Spinal cord (tissue), 10 donors: ENCODE data around the gene RNF44. TPM values are rescaled to one million over a fixed set of nuclear protein-coding genes. Genes with fewer than 3 reads are reported as not detected.
"Not testable (repeated sequence)": the region's sequence is repeated elsewhere in the genome, so short reads cannot be mapped to it uniquely, and the experiment has no call there.

Experiments used
- DNase-seq, 6 donors: peaks; one replicate each; pipeline versions ENCODE4 v3.0.0 to v3.0.0-alpha.2; 2013 to 2015; ENCODE audit warnings: low spot score in 6 of 6, low read depth in 4 of 6
- H3K27ac ChIP-seq: one replicate; pipeline ENCODE4 v1.5.1; 2013; ENCODE audit warnings: low read depth, low read length, control low read depth
- H3K27me3 ChIP-seq: one replicate; pipeline ENCODE4 v1.6.1; 2013; ENCODE audit warnings: low read length; ENCODE audit not compliant: control insufficient read depth, insufficient read depth
- H3K36me3 ChIP-seq: one replicate; pipeline ENCODE4 v1.6.1; 2013; ENCODE audit warnings: low read length; ENCODE audit not compliant: control insufficient read depth, insufficient read depth
- H3K4me1 ChIP-seq: one replicate; pipeline ENCODE4 v1.6.1; 2013; ENCODE audit warnings: low read length; ENCODE audit not compliant: control insufficient read depth, insufficient read depth
- H3K4me3 ChIP-seq: one replicate; pipeline ENCODE4 v1.5.1; 2013; ENCODE audit warnings: low read depth, low read length, control low read depth
- H3K9me3 ChIP-seq: one replicate; pipeline ENCODE4 v1.6.1; 2013; ENCODE audit warnings: low read length; ENCODE audit not compliant: control insufficient read depth, insufficient read depth
- WGBS: methylation state at CpG from one replicate; pipeline ENCODE4 v1.1.5; 2013; ENCODE audit warnings: missing lambda C conversion rate; ENCODE audit not compliant: insufficient coverage; 5-methylcytosine and 5-hydroxymethylcytosine counted together
- polyA plus RNA-seq, 2 donors: library from polyadenylated mRNA; unstranded; fragments of 120-200 nt; gene quantifications; one replicate each; pipeline ENCODE4 v1.2.1, GENCODE V29; 2013; ENCODE audit not compliant: insufficient read length in 2 of 2
- total RNA-seq, 2 donors: library from RNA; depleted of rRNA in 1 of 2; stranded (reverse); fragments of 120-200 nt in 1 of 2; fragments of >200 nt in 1 of 2; gene quantifications; one replicate each; pipeline versions ENCODE4 v1.2.3 to v1.2.4, GENCODE V29; 2013 to 2014
- donor health status: healthy.

The RNF44 gene
- total and polyA plus RNA-seq, 4 donors, result 8.1 to 74.9 (median 41.1) TPM

DNA sequence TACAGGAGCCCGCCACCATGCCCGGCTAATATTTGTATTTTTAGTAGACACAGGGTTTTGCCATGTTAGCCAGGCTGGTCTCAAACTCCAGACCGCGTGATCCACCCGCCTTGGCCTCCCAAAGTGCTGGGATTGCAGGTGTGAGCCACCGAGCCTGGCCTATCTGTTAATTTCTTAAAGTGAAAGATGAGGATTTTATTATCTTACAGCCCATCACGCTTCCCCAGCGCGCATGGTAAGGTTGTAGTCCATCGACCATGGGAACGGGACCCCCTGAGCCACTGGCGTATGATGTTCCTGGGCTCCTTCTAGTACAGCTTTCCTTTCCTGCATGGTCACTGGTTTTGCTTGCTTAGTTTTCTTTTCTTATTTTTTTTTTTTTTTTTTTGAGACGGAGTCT, 20.6 kb upstream of the RNF44 start:
- H3K9me3 ChIP-seq, result no peaks in the 10 kb centered on the region
- H3K4me3 ChIP-seq, result no peak overlapping the region
- DNase-seq, result no peak
- no peaks in the 10 kb centered on the region for H3K36me3 ChIP-seq
- H3K27ac ChIP-seq, result no peak overlapping the region
- peaks cover 7% of the 10 kb centered on the region for H3K4me1 ChIP-seq
- H3K27me3 ChIP-seq, result no peaks in the 10 kb centered on the region
- WGBS, result 93% methylated on average over 9 of the region's 13 CpGs

DNA sequence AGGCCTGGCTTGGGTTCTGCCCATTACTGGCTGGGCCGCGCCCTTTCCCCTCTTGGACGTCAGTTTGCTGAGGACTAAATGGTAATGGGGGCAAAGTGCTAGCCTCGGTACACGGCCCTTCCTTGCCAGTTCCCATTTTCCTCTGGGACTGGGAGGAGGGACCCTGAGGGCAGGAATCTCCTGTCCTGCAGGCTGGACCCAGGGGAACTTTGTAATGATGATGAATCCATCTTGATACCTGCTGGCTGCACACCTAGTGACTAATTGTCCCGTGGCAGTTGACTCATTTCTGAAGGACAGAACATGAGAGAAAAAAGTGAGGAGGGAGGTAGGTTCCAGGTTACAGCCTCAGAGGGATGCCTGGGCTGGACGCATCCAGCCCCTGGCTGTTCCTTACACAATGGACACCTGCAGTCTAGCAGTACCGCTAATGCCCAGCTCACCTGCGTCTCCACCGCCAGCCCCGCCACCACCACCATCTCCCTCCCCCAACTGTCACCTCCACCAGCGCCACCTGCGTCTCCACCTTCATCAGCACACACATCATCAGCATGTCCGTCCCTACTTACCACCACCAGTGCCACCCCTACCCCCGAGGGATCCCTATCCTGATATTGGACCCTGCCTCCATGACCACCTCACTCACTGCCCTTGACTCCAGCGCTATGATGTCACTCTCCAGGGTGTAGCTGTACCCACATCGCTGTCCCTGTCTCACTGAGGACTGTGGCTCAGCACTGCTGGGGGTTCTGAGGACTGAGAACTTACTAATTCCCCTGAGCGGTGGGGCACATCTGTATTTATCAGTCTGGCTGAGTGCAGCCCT, 16.3 kb upstream of the RNF44 start:
- H3K4me1 ChIP-seq, result peaks cover 7% of the 10 kb centered on the region
- no peak overlapping the region for H3K4me3 ChIP-seq
- H3K9me3 ChIP-seq, result no peaks in the 10 kb centered on the region
- WGBS, result 69% methylated on average over 17 of the region's 18 CpGs
- no peak overlapping the region for H3K27ac ChIP-seq
- DNase-seq, result no peak
- H3K27me3 ChIP-seq, result no peaks in the 10 kb centered on the region
- H3K36me3 ChIP-seq, result no peaks in the 10 kb centered on the region

DNA sequence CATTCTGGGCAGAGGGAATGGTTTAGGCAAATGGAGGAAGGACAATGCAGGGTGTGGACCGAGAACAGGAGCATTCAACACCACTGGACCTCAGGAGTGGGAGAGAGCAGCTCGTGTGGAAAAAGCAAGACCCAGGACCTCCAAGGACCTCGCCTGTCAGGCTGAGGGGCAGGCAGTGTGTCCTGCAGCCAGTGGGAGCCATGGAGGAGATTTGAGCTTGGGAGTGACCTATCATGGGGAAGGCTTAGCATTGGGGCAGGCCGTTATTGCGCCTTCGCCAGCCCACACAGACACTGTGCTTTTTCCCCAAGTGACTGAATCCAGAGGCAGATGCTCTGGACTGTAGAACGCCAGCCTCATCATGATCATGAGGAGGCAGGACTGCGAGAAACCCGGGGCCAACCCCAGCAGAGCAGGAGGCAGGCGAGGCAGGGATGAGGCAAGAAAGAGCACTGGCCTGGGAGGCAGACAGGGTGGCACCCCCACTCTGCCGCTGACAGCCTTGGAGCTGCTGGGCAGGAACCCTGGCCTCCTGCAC, 15.2 kb upstream of the RNF44 start:
- Histone ChIP-seq H3K4me3 (no peak overlapping the region), H3K27me3 (no peaks in the 10 kb centered on the region), H3K4me1 (peaks cover 7% of the 10 kb centered on the region), H3K9me3 (no peaks in the 10 kb centered on the region), H3K36me3 (no peaks in the 10 kb centered on the region), H3K27ac (no peak overlapping the region)
- WGBS, result 84% methylated on average over 11 of the region's 11 CpGs
- DNase-seq, result no peak

DNA sequence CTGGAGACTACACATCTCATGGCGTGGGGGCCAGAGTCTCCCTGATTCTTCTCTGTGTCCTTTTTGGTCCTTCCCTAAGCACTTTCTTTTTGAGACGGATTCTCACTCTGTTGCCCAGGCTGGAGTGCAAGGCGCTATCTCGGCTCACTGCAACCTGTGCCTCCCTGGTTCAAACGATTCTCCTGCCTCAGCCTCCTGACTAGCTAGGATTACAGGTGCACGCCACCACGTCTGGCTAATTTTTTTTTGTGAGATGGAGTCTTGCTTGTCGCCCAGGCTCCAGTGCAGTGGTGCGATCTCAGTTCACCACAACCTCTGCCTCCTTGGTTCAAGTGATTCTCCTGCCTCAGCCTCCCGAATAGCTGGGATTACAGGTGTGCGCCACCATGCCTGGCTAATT, 13.7 kb upstream of the RNF44 start:
- not testable (repeated sequence) for H3K27me3 ChIP-seq, H3K4me3 ChIP-seq, H3K4me1 ChIP-seq, H3K27ac ChIP-seq, H3K36me3 ChIP-seq, DNase-seq, H3K9me3 ChIP-seq
- 87% methylated on average over 9 of the region's 11 CpGs for WGBS

DNA sequence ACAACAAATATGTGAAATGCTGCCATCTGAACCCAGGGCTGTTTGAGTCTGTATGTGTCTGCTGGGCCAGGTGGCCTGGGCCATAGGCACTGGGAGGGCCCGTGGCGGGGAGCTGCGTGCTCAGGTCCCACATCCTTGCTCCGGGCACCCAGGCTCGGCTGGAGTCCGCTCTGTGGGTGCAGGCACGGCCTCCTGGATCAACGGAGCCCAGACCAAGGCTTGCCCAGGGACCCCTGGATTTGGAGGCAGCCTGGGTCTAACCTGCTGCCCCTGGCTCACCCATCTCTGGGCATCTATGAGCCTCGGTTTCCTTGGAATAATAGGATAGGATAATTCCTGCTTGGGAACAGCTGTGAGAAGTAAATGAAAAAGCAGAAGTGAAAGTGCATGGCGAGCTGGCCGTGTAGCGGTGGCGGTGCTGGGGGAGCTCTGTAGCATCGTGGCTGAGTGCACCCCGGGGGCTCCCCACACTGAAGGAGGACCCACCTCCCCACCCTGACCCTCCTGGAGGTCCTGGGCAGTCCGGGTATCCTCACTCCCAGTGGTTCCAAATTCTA, 13.2 kb upstream of the RNF44 start:
- Histone ChIP-seq H3K27me3 (no peaks in the 10 kb centered on the region), H3K9me3 (no peaks in the 10 kb centered on the region), H3K36me3 (no peaks in the 10 kb centered on the region), H3K4me3 (no peak overlapping the region), H3K4me1 (peaks cover 7% of the 10 kb centered on the region), H3K27ac (no peak overlapping the region)
- no peak for DNase-seq
- 87% methylated on average over 15 of the region's 16 CpGs for WGBS

DNA sequence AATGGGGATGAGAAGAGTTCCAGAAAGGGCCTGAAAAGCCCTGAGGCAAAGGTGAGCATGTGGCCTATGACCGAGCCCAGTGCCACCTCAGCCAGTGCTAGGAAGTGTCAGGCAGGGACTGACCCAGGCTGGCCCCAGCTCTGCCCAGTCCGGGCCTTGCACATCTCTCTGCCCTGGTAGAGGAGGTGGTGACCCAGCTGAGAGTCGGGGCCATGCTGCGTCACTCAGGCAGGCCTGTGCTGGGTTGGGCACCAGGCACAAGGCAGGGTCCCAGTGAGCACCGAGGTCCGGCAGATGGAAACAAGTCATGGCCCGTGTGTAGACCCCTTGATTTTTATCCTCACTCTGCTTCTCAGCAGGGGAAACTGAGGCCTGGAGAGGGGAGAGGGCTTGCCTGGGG, 12.7 kb upstream of the RNF44 start:
- 78% methylated on average over 4 of the region's 7 CpGs for WGBS
- no peak overlapping the region for H3K27ac ChIP-seq

DNA sequence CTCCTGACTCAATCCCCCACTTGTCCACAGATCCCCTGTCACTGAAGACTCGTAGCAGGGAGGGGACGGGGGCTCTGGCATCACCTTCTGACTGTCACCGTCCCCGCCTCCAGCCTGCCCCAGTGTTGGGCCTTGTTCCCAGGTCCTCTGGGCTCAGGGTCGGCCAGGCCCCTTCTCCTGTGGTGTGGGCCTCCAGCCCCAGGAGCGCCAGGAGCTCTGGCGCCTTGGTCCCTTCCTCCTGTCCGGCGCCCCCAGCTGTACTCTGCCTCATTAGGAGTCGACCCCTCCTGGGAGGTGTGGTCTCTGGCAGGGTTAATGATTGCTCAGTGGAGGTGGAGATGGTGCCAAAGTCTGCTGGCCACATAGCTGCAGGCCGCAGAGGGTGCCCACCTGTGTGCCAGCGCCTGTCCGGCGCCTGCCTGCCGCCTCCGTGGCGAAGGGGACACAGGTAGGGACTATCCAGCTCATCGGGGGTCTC, 11.8 kb upstream of the RNF44 start, which contains the start of gene CDHR2:
Gene CDHR2 (plus strand): TSS at position 376 of the 478 bp plus-strand sequence. CDS start 16,011 bp downstream, outside the sequence.
- Histone ChIP-seq H3K27ac (no peak within 1 kb of the TSS), H3K4me1 (peaks cover 10% of the 10 kb centered on the region), H3K9me3 (no peaks in the 10 kb centered on the region), H3K4me3 (no peak within 1 kb of the TSS), H3K36me3 (no peaks in the 10 kb centered on the region), H3K27me3 (no peaks in the 10 kb centered on the region)
- 75% methylated on average over 15 of the region's 18 CpGs for WGBS
- no peak for DNase-seq

More for the DNA sequence above, 12.7 kb upstream of the RNF44 start:
- Histone ChIP-seq H3K4me3 (no peak overlapping the region), H3K4me1 (peaks cover 7% of the 10 kb centered on the region), H3K27me3 (no peaks in the 10 kb centered on the region), H3K9me3 (no peaks in the 10 kb centered on the region), H3K36me3 (no peaks in the 10 kb centered on the region)
- no peak for DNase-seq

DNA sequence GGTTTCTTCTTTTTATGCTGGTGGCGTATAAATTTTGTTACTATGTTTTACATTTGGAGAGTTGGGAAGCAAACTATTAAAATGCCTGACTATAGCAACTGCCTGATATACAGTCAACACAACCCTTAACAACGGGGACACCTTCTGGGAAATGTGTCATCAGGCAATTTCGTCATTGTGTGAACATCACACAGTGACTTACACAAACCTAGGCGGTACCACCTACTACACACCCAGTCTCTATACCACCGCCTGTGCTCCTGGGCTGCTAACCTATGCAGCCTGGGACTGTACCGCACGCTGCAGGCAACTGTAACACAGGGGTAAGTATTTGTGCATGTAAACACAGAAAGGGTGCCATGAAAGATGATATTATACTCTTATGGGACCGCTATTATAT, 10.6 kb upstream of the RNF44 start:
- no peaks in the 10 kb centered on the region for H3K27me3 ChIP-seq
- DNase-seq, result no peak
- WGBS, result 76% methylated on average over 3 of the region's 8 CpGs
- H3K9me3 ChIP-seq, result no peaks in the 10 kb centered on the region
- peaks cover 12% of the 10 kb centered on the region for H3K4me1 ChIP-seq
- no peak overlapping the region for H3K4me3 ChIP-seq
- no peaks in the 10 kb centered on the region for H3K36me3 ChIP-seq
- H3K27ac ChIP-seq, result no peak overlapping the region

DNA sequence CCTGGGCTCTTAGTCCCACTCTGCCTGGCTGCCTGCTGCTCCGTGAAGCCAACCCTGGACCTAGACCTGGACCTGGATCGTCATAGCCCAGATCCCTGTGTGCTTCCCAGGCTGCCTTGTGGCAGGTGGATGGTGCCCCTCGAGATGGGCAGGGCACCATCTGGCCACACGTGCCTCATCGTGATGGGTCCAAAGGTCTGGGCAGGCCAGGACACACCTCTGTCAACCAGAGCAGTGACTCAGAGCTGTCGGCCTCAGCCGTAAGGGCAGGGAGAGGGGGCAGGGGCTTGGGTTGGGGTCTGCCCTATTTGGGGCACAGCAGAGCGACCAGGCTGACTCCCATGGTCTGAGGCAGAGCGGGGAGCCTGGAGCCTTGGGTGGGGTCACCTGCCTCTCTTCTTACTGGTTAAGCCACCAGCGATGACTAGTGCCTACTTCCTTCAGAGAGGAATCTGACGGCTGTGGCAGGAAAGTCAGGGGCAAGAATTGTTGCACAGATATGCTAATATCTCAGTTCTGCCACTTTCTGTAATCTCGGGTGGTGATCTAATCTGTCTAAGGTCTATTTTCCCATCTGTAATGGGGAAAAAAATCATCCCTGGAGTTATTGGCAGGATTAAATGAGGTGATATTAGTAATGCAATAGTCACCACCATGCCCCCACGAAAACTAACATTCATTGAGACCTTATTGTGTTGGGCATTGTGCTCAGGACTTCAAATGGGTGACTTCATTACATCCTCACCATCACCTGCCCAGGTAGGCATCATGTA, 8.7 kb upstream of the RNF44 start:
- Histone ChIP-seq H3K4me3 (no peak overlapping the region), H3K36me3 (peaks cover 7% of the 10 kb centered on the region), H3K4me1 (peaks cover 27% of the 10 kb centered on the region), H3K27ac (no peak overlapping the region), H3K27me3 (no peaks in the 10 kb centered on the region), H3K9me3 (no peaks in the 10 kb centered on the region)
- no peak for DNase-seq
- WGBS, result 81% methylated on average over 10 of the region's 13 CpGs
